ENCODE measurements around the gene GGN.

GGN gene

DNA sequence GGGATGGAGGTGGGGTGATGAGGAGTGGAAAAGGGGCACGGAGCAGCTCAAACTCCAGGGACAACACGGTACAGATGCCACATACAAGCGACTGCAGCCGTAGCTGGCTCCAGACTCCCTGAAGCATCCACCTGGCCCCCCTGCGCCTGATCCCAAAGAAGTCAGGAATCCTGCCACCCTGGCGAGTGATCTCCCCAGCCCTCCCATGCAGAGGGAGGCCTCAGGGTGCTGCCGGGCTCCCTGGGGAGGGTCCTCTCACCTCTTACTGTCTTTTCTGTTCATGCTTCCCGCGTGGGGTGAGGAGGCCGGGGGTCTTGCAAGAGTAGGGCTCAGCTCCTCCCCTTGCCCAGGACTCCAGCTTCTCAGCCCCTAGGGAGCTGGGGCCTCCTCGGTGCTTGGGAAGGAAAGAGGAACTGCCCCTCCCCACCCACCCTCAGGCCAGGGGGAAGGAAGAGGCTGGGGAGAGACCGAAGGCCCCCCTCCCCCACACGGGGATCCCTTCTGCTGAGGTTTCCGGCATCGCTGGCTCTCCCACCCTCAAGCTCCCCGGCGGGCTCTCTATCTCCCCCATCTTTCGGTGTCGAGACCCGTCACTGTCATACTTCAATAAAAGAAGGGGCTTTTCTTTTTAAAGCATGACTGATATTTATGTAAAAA, 38.1 kb upstream of the GGN start, which contains the start of gene RASGRP4:
Gene RASGRP4 (minus strand): TSS at position 410 of the 657 bp plus-strand sequence. CDS start 128 bp downstream, at position 282.
- H3K27me3 ChIP-seq (ENCODE audit: insufficient read depth, poor library complexity, severe bottlenecking), result no peaks in the 10 kb centered on the region
- H3K27ac ChIP-seq (replicated peaks), result peak within 1 kb of the TSS; percentile 64
- peak; percentile 94 for TF ChIP-seq SPI1 (IDR thresholded peaks at IDR 0.05; ENCODE audit: borderline replicate concordance, low read depth)
- TF ChIP-seq, protein P1, sequence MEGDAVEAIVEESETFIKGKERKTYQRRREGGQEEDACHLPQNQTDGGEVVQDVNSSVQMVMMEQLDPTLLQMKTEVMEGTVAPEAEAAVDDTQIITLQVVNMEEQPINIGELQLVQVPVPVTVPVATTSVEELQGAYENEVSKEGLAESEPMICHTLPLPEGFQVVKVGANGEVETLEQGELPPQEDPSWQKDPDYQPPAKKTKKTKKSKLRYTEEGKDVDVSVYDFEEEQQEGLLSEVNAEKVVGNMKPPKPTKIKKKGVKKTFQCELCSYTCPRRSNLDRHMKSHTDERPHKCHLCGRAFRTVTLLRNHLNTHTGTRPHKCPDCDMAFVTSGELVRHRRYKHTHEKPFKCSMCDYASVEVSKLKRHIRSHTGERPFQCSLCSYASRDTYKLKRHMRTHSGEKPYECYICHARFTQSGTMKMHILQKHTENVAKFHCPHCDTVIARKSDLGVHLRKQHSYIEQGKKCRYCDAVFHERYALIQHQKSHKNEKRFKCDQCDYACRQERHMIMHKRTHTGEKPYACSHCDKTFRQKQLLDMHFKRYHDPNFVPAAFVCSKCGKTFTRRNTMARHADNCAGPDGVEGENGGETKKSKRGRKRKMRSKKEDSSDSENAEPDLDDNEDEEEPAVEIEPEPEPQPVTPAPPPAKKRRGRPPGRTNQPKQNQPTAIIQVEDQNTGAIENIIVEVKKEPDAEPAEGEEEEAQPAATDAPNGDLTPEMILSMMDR (IDR thresholded peaks at IDR 0.05; ENCODE audit: insufficient read depth, low read length), result no peak
- peak within 1 kb of the TSS; percentile 42 for H3K4me3 ChIP-seq (replicated peaks; ENCODE audit: insufficient read depth, low read length)
- DNase-seq (ENCODE audit: low read depth in 1 of 2, low spot score in 1 of 2), result peak; percentile 78 to 87

DNA sequence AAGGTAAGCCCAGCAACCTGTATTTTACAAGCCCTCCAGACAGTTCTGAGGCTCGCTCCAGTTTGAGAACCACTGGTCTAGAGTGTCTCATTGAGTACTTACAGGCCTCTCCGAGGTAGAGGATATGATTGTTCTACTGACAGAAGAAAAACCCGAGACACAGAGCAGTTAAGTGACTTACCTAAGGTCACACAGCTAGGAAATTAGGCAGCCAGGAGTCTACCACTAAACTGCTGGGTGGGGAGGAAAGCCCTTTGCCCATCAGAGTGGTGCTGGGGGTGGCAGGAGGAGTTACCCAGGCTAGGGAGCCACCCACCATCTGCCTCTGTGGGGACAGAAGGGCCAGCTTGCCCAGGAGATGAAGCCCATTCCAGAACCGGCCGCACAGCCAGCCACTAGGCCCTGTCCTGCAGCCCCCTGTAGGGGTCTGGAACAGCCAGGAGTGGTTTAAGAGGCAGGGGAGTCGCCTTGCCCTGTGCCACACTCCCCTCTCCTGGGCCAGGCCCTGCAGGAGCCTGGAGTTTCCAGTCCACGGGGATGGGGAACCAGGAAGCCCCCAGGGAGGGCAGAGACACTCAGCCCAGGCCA, 37.5 kb upstream of the GGN start:
- Histone ChIP-seq H3K4me3 (replicated peaks; ENCODE audit: insufficient read depth, low read length) (peak overlapping the region; percentile 42), H3K27ac (replicated peaks) (peak overlapping the region; percentile 64), H3K27me3 (ENCODE audit: insufficient read depth, poor library complexity, severe bottlenecking) (no peaks in the 10 kb centered on the region)
- DNase-seq (ENCODE audit: low read depth in 1 of 2, low spot score in 1 of 2), result no peak
- no peak for TF ChIP-seq POLR2AphosphoS5 (IDR thresholded peaks at IDR 0.05; ENCODE audit: low read depth)
- TF ChIP-seq, protein P1 (IDR thresholded peaks at IDR 0.05; ENCODE audit: insufficient read depth, low read length), result no peak
- no peak for TF ChIP-seq GABPA (IDR thresholded peaks at IDR 0.05; ENCODE audit: low read depth)
- TF ChIP-seq, protein P2, sequence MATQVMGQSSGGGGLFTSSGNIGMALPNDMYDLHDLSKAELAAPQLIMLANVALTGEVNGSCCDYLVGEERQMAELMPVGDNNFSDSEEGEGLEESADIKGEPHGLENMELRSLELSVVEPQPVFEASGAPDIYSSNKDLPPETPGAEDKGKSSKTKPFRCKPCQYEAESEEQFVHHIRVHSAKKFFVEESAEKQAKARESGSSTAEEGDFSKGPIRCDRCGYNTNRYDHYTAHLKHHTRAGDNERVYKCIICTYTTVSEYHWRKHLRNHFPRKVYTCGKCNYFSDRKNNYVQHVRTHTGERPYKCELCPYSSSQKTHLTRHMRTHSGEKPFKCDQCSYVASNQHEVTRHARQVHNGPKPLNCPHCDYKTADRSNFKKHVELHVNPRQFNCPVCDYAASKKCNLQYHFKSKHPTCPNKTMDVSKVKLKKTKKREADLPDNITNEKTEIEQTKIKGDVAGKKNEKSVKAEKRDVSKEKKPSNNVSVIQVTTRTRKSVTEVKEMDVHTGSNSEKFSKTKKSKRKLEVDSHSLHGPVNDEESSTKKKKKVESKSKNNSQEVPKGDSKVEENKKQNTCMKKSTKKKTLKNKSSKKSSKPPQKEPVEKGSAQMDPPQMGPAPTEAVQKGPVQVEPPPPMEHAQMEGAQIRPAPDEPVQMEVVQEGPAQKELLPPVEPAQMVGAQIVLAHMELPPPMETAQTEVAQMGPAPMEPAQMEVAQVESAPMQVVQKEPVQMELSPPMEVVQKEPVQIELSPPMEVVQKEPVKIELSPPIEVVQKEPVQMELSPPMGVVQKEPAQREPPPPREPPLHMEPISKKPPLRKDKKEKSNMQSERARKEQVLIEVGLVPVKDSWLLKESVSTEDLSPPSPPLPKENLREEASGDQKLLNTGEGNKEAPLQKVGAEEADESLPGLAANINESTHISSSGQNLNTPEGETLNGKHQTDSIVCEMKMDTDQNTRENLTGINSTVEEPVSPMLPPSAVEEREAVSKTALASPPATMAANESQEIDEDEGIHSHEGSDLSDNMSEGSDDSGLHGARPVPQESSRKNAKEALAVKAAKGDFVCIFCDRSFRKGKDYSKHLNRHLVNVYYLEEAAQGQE (IDR thresholded peaks at IDR 0.05; ENCODE audit: insufficient replicate concordance, low read depth), result no peak
- no peak for TF ChIP-seq SPI1 (IDR thresholded peaks at IDR 0.05; ENCODE audit: borderline replicate concordance, low read depth)

DNA sequence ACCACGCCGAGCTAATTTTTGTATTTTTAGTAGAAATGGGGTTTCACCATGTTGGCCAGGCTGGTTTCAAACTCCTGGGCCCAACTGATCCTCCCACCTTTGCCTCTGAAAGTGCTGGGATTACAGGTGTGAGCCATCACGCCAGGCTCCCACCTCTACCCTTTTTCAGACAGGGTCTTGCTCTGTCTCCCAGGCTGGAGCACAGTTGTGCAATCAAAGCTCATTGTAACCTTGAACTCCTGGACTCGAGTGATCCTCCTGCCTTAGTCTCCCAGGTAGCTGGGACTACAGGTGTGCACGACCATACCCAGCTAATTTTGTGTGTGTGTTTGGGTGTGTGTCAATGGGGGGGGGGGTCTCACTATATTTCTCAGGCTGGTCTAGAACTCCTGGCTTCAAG, 36.4 kb upstream of the GGN start:
- Histone ChIP-seq H3K4me3 (replicated peaks; ENCODE audit: insufficient read depth, low read length) (no peak overlapping the region), H3K27ac (replicated peaks) (no peak overlapping the region), H3K27me3 (ENCODE audit: insufficient read depth, poor library complexity, severe bottlenecking) (no peaks in the 10 kb centered on the region)
- TF ChIP-seq SPI1 (IDR thresholded peaks at IDR 0.05; ENCODE audit: borderline replicate concordance, low read depth), result no peak
- DNase-seq (ENCODE audit: low read depth in 1 of 2, low spot score in 1 of 2), result no peak

DNA sequence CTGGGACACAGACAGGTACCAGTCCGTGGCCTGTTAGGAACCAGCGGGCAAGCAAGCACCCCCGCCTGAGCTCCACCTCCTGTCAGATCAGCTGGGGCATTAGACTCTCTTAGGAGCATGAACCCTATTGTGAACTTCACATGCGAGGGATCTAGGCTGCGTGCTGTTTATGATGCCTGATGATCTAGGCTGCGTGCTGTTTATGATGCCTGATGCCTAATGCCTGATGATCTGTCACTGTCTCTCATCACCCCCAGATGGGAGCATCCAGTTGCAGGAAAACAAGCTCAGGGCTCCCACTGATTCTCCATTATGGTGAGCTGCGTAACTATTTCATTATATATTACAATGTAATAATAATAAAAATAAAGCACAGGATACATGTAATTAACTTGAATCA, 34.6 kb upstream of the GGN start:
- no peak for DNase-seq (ENCODE audit: low read depth in 1 of 2, low spot score in 1 of 2)
- TF ChIP-seq, protein P2 (IDR thresholded peaks at IDR 0.05; ENCODE audit: insufficient replicate concordance, low read depth), result no peak
- TF ChIP-seq GABPA (IDR thresholded peaks at IDR 0.05; ENCODE audit: low read depth) (no peak), POLR2AphosphoS5 (IDR thresholded peaks at IDR 0.05; ENCODE audit: low read depth) (no peak), SPI1 (IDR thresholded peaks at IDR 0.05; ENCODE audit: borderline replicate concordance, low read depth) (no peak)
- TF ChIP-seq, protein P1 (IDR thresholded peaks at IDR 0.05; ENCODE audit: insufficient read depth, low read length), result no peak
- Histone ChIP-seq H3K4me3 (replicated peaks; ENCODE audit: insufficient read depth, low read length) (no peak overlapping the region), H3K27ac (replicated peaks) (no peak overlapping the region), H3K27me3 (ENCODE audit: insufficient read depth, poor library complexity, severe bottlenecking) (no peaks in the 10 kb centered on the region)
